ENCODE measurements around the gene PLCXD1.

GRCh38 chrX:337331-337831 lies 56.2 kb downstream of the PLCXD1 start:
- TF ChIP-seq CTCF (IDR thresholded peaks at IDR 0.05; ENCODE audit: low read length) (no peak), EZH2 (IDR thresholded peaks at IDR 0.05; ENCODE audit: borderline replicate concordance, low read length) (no peak)
